ENCODE data around the gene TMEM132D.

TMEM132D gene

DNA sequence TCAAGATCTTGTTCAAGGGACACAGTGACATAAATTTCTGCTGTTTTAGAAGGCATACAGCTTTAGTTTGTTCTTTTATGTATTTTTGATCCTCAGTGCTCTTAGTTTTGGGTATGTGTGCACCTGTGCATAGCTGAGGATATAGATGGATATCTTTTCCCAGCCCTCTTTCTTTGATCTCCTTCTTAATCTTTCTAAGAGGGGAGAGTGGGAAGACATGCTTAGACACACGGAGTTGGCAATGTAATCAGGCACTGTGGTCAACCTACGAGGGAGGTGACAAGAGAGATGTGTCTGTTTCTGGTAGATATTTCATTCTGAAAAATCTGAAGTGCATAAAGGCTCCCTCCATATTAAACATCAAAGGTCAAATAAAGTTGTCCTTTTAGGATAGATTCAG lies 340.6 kb downstream of the TMEM132D start:
- DNase-seq (ENCODE audit: low spot score), result no peak
- TF ChIP-seq CTCF (IDR thresholded peaks at IDR 0.05; ENCODE audit: extremely low read depth, missing control alignments), result no peak

GRCh38 chr12:129561304-129561703 lies 342.5 kb downstream of the TMEM132D start:
- DNase-seq (ENCODE audit: low spot score), result no peak
- no peak for TF ChIP-seq CTCF (IDR thresholded peaks at IDR 0.05; ENCODE audit: extremely low read depth, missing control alignments)

GRCh38 chr12:129559776-129560175 lies 344.0 kb downstream of the TMEM132D start:
- DNase-seq (ENCODE audit: low spot score), result no peak
- TF ChIP-seq CTCF (IDR thresholded peaks at IDR 0.05; ENCODE audit: extremely low read depth, missing control alignments), result no peak

DNA sequence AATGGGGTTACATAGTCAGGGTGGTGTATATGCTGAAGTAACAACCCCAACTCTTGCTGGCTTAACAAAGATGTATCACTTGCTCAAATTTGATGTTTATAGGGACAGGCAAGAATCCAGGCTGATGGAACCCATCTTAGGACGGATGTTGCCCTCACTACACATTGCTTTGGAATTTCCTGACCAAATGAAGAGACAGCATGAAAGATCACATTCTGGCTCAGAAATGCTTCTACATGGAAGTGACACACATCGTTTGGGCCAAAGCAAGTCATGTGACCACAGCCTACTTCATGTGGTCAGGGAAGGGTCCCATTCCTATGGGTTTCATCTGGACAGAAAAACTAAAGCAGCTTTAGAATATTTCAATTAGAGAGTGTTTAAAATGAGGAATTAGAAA lies 345.8 kb downstream of the TMEM132D start:
- no peak for TF ChIP-seq CTCF (IDR thresholded peaks at IDR 0.05; ENCODE audit: extremely low read depth, missing control alignments)
- no peak for DNase-seq (ENCODE audit: low spot score)

DNA sequence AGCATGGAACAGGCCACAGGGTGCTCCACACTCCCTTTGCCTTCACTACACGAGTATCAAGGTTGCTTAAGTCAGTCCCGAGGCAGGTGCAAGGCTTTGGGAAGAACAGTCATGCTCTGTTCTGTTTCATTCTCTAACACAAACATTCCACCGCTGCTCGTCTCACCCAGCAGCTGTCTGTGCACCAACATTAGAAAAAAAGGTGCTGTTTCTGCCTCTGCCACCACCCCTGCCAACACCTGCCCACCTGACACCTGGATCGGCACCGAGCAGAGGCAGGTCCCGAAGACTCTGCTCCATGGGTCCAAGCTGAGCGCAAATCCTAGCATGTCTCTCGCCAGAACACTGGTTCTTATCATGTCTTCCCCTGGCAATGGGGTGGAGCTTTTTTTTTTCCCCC lies 347.7 kb downstream of the TMEM132D start:
- DNase-seq (ENCODE audit: low spot score), result no peak
- TF ChIP-seq CTCF (IDR thresholded peaks at IDR 0.05; ENCODE audit: extremely low read depth, missing control alignments), result no peak

DNA sequence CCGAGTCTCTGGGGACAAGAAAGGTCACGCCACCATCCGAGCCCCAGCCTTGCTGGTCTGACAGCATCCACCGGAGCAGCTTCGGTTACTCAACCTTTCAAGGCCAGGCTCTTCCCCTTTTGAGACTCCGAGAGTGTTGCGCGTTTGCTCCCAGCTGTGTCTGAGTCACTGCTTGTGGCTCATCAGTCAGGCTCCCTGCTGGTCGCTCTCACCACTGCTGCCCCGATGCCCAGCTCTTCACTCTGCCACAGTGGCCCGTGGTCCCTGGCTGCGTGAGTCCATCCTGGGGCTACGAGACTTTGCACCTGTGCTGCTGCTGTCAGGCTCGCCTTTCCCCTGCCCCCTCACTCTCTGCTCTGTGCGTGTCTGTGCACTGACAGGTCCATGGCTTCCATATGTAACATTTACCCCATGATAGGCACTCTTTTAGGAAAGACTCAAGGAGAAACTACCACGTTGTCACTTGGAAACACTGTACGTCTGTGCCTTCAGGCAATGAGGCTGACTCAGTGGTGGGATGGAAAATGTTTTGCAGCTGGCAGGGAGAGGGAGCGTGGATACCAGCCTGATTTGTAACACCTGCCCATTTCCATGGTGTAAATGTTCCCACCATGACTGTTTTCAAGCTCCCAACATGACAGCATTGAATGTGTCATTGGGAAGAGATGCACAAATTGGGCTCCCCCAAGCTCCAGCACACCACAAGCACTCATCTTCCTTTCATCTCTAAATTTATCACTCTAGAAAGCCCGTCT lies 350.7 kb downstream of the TMEM132D start:
- TF ChIP-seq CTCF (IDR thresholded peaks at IDR 0.05; ENCODE audit: extremely low read depth, missing control alignments), result no peak
- no peak for DNase-seq (ENCODE audit: low spot score)

- TF ChIP-seq CTCF (IDR thresholded peaks at IDR 0.05; ENCODE audit: extremely low read depth, missing control alignments), result no peak
- no peak for DNase-seq (ENCODE audit: low spot score)
Measured at GRCh38 chr12:129551441-129551840, 352.4 kb downstream of the TMEM132D start.

All from GM20000 (cell line).